Keratinocyte (primary cell): ENCODE results near the gene SLAMF8. TPM values are rescaled to one million over a fixed set of nuclear protein-coding genes. Genes with fewer than 3 reads are reported as not detected.

Experiments
- DNase-seq: peaks from one replicate; pipeline ENCODE4 v3.0.0-alpha.2; 2011; ENCODE audit warnings: low read depth, missing footprints, low spot score
- FAIRE-seq: peaks from 2 replicates; lab custom pipeline; 2011; peaks lifted over from hg19 to GRCh38; lab: Jason Lieb, UNC
- H2AFZ ChIP-seq: 2 replicates; pipeline ENCODE4 v1.6.0; 2012; ENCODE audit warnings: low read length, control low read depth, inconsistent platforms; ENCODE audit not compliant: control insufficient read depth
- H3K27ac ChIP-seq: 2 replicates; pipeline ENCODE4 v1.5.1; 2011; ENCODE audit warnings: low read length; ENCODE audit not compliant: control insufficient read depth, insufficient read depth
- H3K27me3 ChIP-seq: 3 replicates; pipeline ENCODE4 v1.6.0; 2011; ENCODE audit warnings: low read length; ENCODE audit not compliant: control insufficient read depth, insufficient read depth; ENCODE audit errors: extremely low read depth
- H3K36me3 ChIP-seq, 2 experiments: 2 replicates in 1 of 2; 3 replicates in 1 of 2; pipeline ENCODE4 v1.5.1; 2011; ENCODE audit warnings: low read length in 2 of 2, mild to moderate bottlenecking in 1 of 2; ENCODE audit not compliant: control insufficient read depth in 2 of 2, insufficient read depth in 2 of 2; ENCODE audit errors: extremely low read depth in 1 of 2
- H3K4me1 ChIP-seq: 3 replicates; pipeline ENCODE4 v1.5.1; 2011; ENCODE audit warnings: low read length; ENCODE audit not compliant: control insufficient read depth, insufficient read depth; ENCODE audit errors: extremely low read depth
- H3K4me2 ChIP-seq: 3 replicates; pipeline ENCODE4 v1.6.0; 2011; ENCODE audit warnings: low read depth, low read length; ENCODE audit not compliant: control insufficient read depth, insufficient read depth; ENCODE audit errors: extremely low read depth
- H3K4me3 ChIP-seq, 3 experiments: fragments of 200-600 bp in 1 of 3; sonication (generic) in 1 of 3; 2 replicates in 2 of 3; 3 replicates in 1 of 3; pipeline ENCODE4 v1.5.1; 2011 to 2016; ENCODE audit warnings: low read length in 3 of 3, mild to moderate bottlenecking in 3 of 3, control low read depth in 2 of 3, inconsistent platforms in 1 of 3, low read depth in 1 of 3, mixed read lengths in 1 of 3, mixed run types in 1 of 3, moderate library complexity in 1 of 3; ENCODE audit not compliant: control insufficient read depth in 2 of 3, insufficient read depth in 2 of 3; ENCODE audit errors: extremely low read depth in 1 of 3
- H3K79me2 ChIP-seq: 2 replicates; pipeline ENCODE4 v1.6.0; 2012; ENCODE audit warnings: low read length; ENCODE audit not compliant: control insufficient read depth, insufficient read depth
- H3K9ac ChIP-seq: 3 replicates; pipeline ENCODE4 v1.6.0; 2011; ENCODE audit warnings: low read length; ENCODE audit not compliant: control insufficient read depth, insufficient read depth; ENCODE audit errors: extremely low read depth
- H3K9me1 ChIP-seq: 3 replicates; pipeline ENCODE4 v1.6.0; 2011; ENCODE audit warnings: low read length; ENCODE audit not compliant: control insufficient read depth, insufficient read depth; ENCODE audit errors: extremely low read depth
- H3K9me3 ChIP-seq: 2 replicates; pipeline ENCODE4 v1.5.1; 2012; ENCODE audit warnings: low read depth, low read length; ENCODE audit not compliant: control insufficient read depth
- H4K20me1 ChIP-seq: 3 replicates; pipeline ENCODE4 v1.6.0; 2011; ENCODE audit warnings: low read length; ENCODE audit not compliant: control insufficient read depth, insufficient read depth; ENCODE audit errors: extremely low read depth
- CTCF ChIP-seq, 3 experiments: IDR thresholded peaks in 1 of 3; conservative IDR thresholded peaks in 1 of 3; optimal IDR thresholded peaks in 1 of 3; 2 replicates in 2 of 3; 3 replicates in 1 of 3; pipeline versions ENCODE3 to v1.5.1; 2011; ENCODE audit warnings: low read length in 3 of 3, mild to moderate bottlenecking in 3 of 3, moderate library complexity in 2 of 3, control low read depth in 1 of 3, inconsistent platforms in 1 of 3; ENCODE audit not compliant: insufficient read depth in 2 of 3; ENCODE audit errors: extremely low read depth in 1 of 3
- EZH2 ChIP-seq: IDR thresholded peaks from one replicate; pipeline ENCODE4 v1.6.1; 2012; ENCODE audit warnings: inconsistent platforms, mild to moderate bottlenecking, low read length, moderate library complexity
- dilution Hi-C: fragments of 300-500 bp; cut with MboI; formaldehyde crosslinking; loops from one replicate; pipeline ENCODE4 v1.7.0; 2020; ENCODE audit warnings: low sequenced_read_pairs; ENCODE audit not compliant: extremely low pct_ligation_motif_present
- polyA plus RNA-seq, 5 experiments: library from polyadenylated mRNA; depleted of rRNA in 3 of 5; stranded (reverse) in 3 of 5; stranded (forward) in 1 of 5; unstranded in 1 of 5; fragments of >200 nt; gene quantifications; 1 replicate in 1 of 5; 2 replicates in 3 of 5; 3 replicates in 1 of 5; pipeline versions ENCODE4 v1.2.1 to v1.2.3, GENCODE V29; 2011 to 2012; ENCODE audit warnings: missing spikeins in 2 of 5, low read depth in 1 of 5, low replicate concordance in 1 of 5

Gene SLAMF8
- polyA plus RNA-seq, 1 donor (not counting 4 experiments of a cell fraction or from before 2014, with no cell fraction given): not detected

- H3K79me2 ChIP-seq: no peaks in the 10 kb centered on the region
- no peaks in the 10 kb centered on the region for H4K20me1 ChIP-seq
- H3K4me2 ChIP-seq: no peak overlapping the region
- FAIRE-seq: peak; percentile 63
- no peaks in the 10 kb centered on the region for H3K9me3 ChIP-seq
- H2AFZ ChIP-seq: no peak overlapping the region
- H3K4me3 ChIP-seq: no peak overlapping the region
- no peak overlapping the region for H3K9ac ChIP-seq
- H3K36me3 ChIP-seq: no peaks in the 10 kb centered on the region
- H3K27me3 ChIP-seq: peaks cover 5% of the 10 kb centered on the region
- dilution Hi-C loops: loop anchor here (25.0 kb wide), 1 partner anchor 247 kb away; the partner anchor contains the start of gene PIGM
- no peak overlapping the region for H3K27ac ChIP-seq
- peaks cover 8% of the 10 kb centered on the region for H3K4me1 ChIP-seq
- TF ChIP-seq EZH2 (no peak), CTCF (optimal IDR thresholded peaks at IDR 0.05 in 1 of 3, IDR thresholded peaks at IDR 0.05 in 1 of 3, conservative IDR thresholded peaks at IDR 0.05 in 1 of 3; ENCODE audit: extremely low read depth in 1 of 3, insufficient read depth in 2 of 3, low read length in 3 of 3) (peak; percentile 66 to 67 (median 67))
- DNase-seq: no peak
- no peaks in the 10 kb centered on the region for H3K9me1 ChIP-seq
Observed at GRCh38 chr1:159790237-159790917, 36.3 kb upstream of the SLAMF8 start.

GRCh38 chr1:159791031-159791430, 35.6 kb upstream of the SLAMF8 start:
- no peak overlapping the region for H2AFZ ChIP-seq
- FAIRE-seq: no peak
- no peak for TF ChIP-seq CTCF (optimal IDR thresholded peaks at IDR 0.05 in 1 of 3, IDR thresholded peaks at IDR 0.05 in 1 of 3, conservative IDR thresholded peaks at IDR 0.05 in 1 of 3; ENCODE audit: extremely low read depth in 1 of 3, insufficient read depth in 2 of 3, low read length in 3 of 3)
- TF ChIP-seq EZH2: no peak
- no peaks in the 10 kb centered on the region for H3K36me3 ChIP-seq
- no peaks in the 10 kb centered on the region for H3K9me3 ChIP-seq
- no peak overlapping the region for H3K4me3 ChIP-seq
- H3K4me2 ChIP-seq: no peak overlapping the region
- no peaks in the 10 kb centered on the region for H3K9me1 ChIP-seq
- dilution Hi-C loops: loop anchor here (25.0 kb wide), 1 partner anchor 246 kb away; the partner anchor contains the start of gene PIGM
- H3K9ac ChIP-seq: no peak overlapping the region
- no peaks in the 10 kb centered on the region for H4K20me1 ChIP-seq
- H3K79me2 ChIP-seq: no peaks in the 10 kb centered on the region
- H3K4me1 ChIP-seq: peaks cover 8% of the 10 kb centered on the region
- H3K27ac ChIP-seq: no peak overlapping the region
- DNase-seq: no peak
- peaks cover 10% of the 10 kb centered on the region for H3K27me3 ChIP-seq
